Measurements from ENCODE around the gene HMGB3. TPM values are rescaled to one million over a fixed set of nuclear protein-coding genes. Genes with fewer than 3 reads are reported as not detected.

The HMGB3 gene
- total RNA-seq, 1 experiment from 2014 or later = 33.9 TPM

Other genes with a start within 250 kb of the HMGB3 start
- gene CD99L2, start 84.7 kb upstream of the HMGB3 start, total RNA-seq (2014; rRNA removed) = 46.2 and 49.6 TPM in 2 replicates
- not detected in 2 replicates for gene GPR50, start 193.2 kb downstream of the HMGB3 start, total RNA-seq (2014; rRNA removed)

Data from LHCN-M2 (cell line).